Measurements from ENCODE around the gene SRF.

The SRF gene

DNA sequence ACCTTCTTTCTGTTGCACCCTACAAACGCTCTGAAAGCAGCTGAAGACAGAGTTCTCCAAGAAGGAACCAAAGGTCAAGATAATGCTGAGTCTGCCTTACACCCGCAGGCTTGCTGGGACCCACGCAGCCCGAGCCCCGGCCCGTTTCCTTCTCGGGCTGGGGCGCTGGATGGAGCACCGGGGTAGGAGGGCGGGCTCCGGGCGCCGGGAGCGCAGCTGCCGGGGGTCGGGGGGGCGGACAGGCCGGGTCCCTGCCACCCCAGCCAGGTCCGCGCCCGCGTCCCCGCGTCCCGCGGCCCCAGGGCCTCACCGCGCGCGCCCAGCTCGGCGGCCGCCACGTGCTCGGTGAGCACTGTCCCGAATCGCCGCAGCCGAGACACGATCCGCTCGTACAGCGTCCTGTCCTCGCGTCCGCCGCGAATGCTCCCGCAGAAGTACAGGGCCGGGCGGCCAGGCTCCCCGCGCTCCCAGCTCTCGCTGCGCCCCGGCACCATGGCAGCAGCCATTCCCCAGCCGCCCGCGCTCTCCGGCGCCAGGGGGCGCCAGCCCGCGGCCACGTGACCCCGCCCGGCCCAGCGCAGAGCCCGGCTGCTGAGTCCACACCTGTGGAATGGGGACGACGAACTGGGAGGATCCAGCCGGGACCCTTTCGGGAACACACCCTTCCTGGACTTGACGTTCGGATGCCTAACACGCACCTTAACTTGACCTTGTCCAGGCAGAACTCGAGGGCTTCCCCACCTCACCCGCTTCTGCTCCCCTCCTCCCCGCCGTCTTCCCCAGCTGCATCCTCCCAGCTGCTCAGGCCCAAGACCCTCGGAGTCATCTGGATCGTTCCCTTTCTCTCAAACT, 58.1 kb downstream of the SRF start, which contains the start of gene DNPH1:
Gene DNPH1, minus strand, starts transcription at position 531 of the 852 bp plus-strand sequence. Its CDS starts 25 bp downstream, at position 506.
- H3K4me3 ChIP-seq (ENCODE audit: control insufficient read depth, low read depth, low read length), result peak within 1 kb of the TSS; percentile 38
- TF ChIP-seq, protein P1, sequence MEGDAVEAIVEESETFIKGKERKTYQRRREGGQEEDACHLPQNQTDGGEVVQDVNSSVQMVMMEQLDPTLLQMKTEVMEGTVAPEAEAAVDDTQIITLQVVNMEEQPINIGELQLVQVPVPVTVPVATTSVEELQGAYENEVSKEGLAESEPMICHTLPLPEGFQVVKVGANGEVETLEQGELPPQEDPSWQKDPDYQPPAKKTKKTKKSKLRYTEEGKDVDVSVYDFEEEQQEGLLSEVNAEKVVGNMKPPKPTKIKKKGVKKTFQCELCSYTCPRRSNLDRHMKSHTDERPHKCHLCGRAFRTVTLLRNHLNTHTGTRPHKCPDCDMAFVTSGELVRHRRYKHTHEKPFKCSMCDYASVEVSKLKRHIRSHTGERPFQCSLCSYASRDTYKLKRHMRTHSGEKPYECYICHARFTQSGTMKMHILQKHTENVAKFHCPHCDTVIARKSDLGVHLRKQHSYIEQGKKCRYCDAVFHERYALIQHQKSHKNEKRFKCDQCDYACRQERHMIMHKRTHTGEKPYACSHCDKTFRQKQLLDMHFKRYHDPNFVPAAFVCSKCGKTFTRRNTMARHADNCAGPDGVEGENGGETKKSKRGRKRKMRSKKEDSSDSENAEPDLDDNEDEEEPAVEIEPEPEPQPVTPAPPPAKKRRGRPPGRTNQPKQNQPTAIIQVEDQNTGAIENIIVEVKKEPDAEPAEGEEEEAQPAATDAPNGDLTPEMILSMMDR (IDR thresholded peaks at IDR 0.05; ENCODE audit: control insufficient read depth, insufficient read depth, low read depth, low read length, missing control alignments), result peak; percentile 58
- peak; percentile 3 for DNase-seq (ENCODE audit: low read depth)

DNA sequence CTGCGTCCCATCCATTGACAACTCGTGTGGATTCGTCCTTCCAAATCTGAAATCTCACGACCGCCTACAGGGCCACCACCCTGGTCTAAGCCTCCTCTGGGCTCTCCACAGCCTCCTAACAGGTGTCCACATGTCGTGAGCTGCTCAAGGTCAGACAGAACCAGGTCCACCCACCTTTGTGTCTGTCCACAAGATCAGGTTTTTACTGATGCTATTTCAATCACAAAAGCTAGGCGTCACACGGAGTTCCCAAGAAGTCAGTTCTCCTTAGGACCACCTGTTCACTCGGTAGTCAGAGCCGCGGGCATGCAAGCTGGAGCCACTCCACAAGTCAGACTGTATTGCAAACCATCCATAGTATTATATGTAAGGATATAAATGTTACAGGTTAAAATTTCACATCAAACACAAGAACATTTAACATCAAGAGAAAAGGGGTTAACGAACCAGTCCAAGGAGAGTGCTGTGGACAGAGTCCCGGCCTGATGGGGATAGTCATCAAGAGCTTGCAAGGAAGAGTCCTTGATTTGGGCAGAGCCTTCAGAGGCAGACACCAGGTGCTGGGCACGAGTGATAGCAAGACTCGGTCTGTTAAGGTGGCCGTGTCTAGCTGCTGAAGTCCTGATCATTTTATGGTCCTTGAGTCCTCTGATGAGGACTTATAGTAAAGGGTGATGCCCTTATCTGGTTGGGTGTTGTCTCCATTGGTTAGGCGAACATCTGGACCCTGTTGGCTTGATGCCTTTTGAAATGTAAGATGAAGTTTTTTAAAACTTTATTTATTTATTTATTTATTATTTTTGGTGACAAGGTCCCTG, 58.9 kb downstream of the SRF start:
- H3K4me3 ChIP-seq (ENCODE audit: control insufficient read depth, low read depth, low read length), result peak overlapping the region; percentile 38
- TF ChIP-seq, protein P1 (IDR thresholded peaks at IDR 0.05; ENCODE audit: control insufficient read depth, insufficient read depth, low read depth, low read length, missing control alignments), result no peak
- DNase-seq (ENCODE audit: low read depth), result no peak

DNA sequence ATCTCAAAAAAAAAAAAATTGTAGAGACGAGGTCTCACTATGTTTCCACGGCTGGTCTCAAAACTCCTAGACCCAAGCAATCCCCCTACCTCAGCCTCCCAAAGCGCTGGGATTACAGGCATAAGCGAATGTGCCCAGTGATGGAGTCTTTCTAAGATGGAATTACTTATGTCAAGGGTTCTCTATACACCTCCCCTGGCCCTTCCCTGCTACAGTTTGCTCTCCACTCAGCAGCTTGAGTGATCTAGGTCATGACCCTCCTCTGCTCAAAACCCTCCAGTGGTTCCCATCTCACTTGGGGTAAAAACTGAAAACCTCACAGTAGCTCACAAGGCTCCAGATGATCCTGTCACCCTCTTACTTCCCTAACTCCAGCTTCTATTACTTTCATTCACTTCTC, 60.0 kb downstream of the SRF start:
- DNase-seq (ENCODE audit: low read depth), result no peak
- H3K4me3 ChIP-seq (ENCODE audit: control insufficient read depth, low read depth, low read length), result no peak overlapping the region
- TF ChIP-seq, protein P1 (IDR thresholded peaks at IDR 0.05; ENCODE audit: control insufficient read depth, insufficient read depth, low read depth, low read length, missing control alignments), result no peak
